ENCODE measurements around the gene SPEF1.

The SPEF1 gene

GRCh38 chr20:3804254-3804751, 23.1 kb upstream of the SPEF1 start:
- peaks cover 27% of the 10 kb centered on the region for H3K4me1 ChIP-seq (ENCODE audit: insufficient read depth, insufficient read length)
- H3K27me3 ChIP-seq (ENCODE audit: insufficient read depth, insufficient read length), result no peaks in the 10 kb centered on the region
- no peak overlapping the region for H3K9ac ChIP-seq (ENCODE audit: insufficient read length, low read depth)
- peaks cover 59% of the 10 kb centered on the region for H3K36me3 ChIP-seq (ENCODE audit: insufficient read depth, insufficient read length, low read length)
- no peaks in the 10 kb centered on the region for H3K9me3 ChIP-seq (ENCODE audit: insufficient read depth, low read length)
- DNase-seq (ENCODE audit: low read depth, low spot score), result no peak
- H3K4me3 ChIP-seq (ENCODE audit: insufficient read length, low read depth), result no peak overlapping the region
- TF ChIP-seq SUZ12 (IDR thresholded peaks at IDR 0.05; ENCODE audit: extremely low read depth, insufficient read depth, insufficient read length) (no peak), YY1 (IDR thresholded peaks at IDR 0.05; ENCODE audit: insufficient read depth, insufficient read length) (no peak), ZNF274 (IDR thresholded peaks at IDR 0.05; ENCODE audit: low read depth, low read length) (no peak)

GRCh38 chr20:3803854-3804253, 22.6 kb upstream of the SPEF1 start:
- peaks cover 31% of the 10 kb centered on the region for H3K4me1 ChIP-seq (ENCODE audit: insufficient read depth, insufficient read length)
- no peak overlapping the region for H3K4me3 ChIP-seq (ENCODE audit: insufficient read length, low read depth)
- H3K36me3 ChIP-seq (ENCODE audit: insufficient read depth, insufficient read length, low read length), result peaks cover 64% of the 10 kb centered on the region
- no peak for DNase-seq (ENCODE audit: low read depth, low spot score)
- no peaks in the 10 kb centered on the region for H3K9me3 ChIP-seq (ENCODE audit: insufficient read depth, low read length)
- TF ChIP-seq YY1 (IDR thresholded peaks at IDR 0.05; ENCODE audit: insufficient read depth, insufficient read length) (no peak), SUZ12 (IDR thresholded peaks at IDR 0.05; ENCODE audit: extremely low read depth, insufficient read depth, insufficient read length) (no peak), ZNF274 (IDR thresholded peaks at IDR 0.05; ENCODE audit: low read depth, low read length) (no peak)
- H3K9ac ChIP-seq (ENCODE audit: insufficient read length, low read depth), result no peak overlapping the region
- H3K27me3 ChIP-seq (ENCODE audit: insufficient read depth, insufficient read length), result no peaks in the 10 kb centered on the region

- TF ChIP-seq ZNF274 (IDR thresholded peaks at IDR 0.05; ENCODE audit: low read depth, low read length) (no peak), YY1 (IDR thresholded peaks at IDR 0.05; ENCODE audit: insufficient read depth, insufficient read length) (no peak), SUZ12 (IDR thresholded peaks at IDR 0.05; ENCODE audit: extremely low read depth, insufficient read depth, insufficient read length) (no peak)
- Histone ChIP-seq H3K9ac (ENCODE audit: insufficient read length, low read depth) (no peak overlapping the region), H3K4me1 (ENCODE audit: insufficient read depth, insufficient read length) (peaks cover 32% of the 10 kb centered on the region), H3K36me3 (ENCODE audit: insufficient read depth, insufficient read length, low read length) (peaks cover 69% of the 10 kb centered on the region), H3K9me3 (ENCODE audit: insufficient read depth, low read length) (no peaks in the 10 kb centered on the region), H3K4me3 (ENCODE audit: insufficient read length, low read depth) (no peak overlapping the region), H3K27me3 (ENCODE audit: insufficient read depth, insufficient read length) (no peaks in the 10 kb centered on the region)
- DNase-seq (ENCODE audit: low read depth, low spot score), result no peak
Observed at GRCh38 chr20:3803289-3803688, 22.0 kb upstream of the SPEF1 start.

- Histone ChIP-seq H3K36me3 (ENCODE audit: insufficient read depth, insufficient read length, low read length) (peaks cover 71% of the 10 kb centered on the region), H3K4me1 (ENCODE audit: insufficient read depth, insufficient read length) (peaks cover 27% of the 10 kb centered on the region), H3K4me3 (ENCODE audit: insufficient read length, low read depth) (no peak overlapping the region), H3K9ac (ENCODE audit: insufficient read length, low read depth) (no peak overlapping the region), H3K27me3 (ENCODE audit: insufficient read depth, insufficient read length) (no peaks in the 10 kb centered on the region), H3K9me3 (ENCODE audit: insufficient read depth, low read length) (no peaks in the 10 kb centered on the region)
- TF ChIP-seq ZNF274 (IDR thresholded peaks at IDR 0.05; ENCODE audit: low read depth, low read length), result no peak
- TF ChIP-seq SUZ12 (IDR thresholded peaks at IDR 0.05; ENCODE audit: extremely low read depth, insufficient read depth, insufficient read length), result no peak
- TF ChIP-seq YY1 (IDR thresholded peaks at IDR 0.05; ENCODE audit: insufficient read depth, insufficient read length), result no peak
- DNase-seq (ENCODE audit: low read depth, low spot score), result no peak
Observed at GRCh38 chr20:3802524-3803239, 21.4 kb upstream of the SPEF1 start.

- H3K4me1 ChIP-seq (ENCODE audit: insufficient read depth, insufficient read length), result peaks cover 25% of the 10 kb centered on the region
- H3K27me3 ChIP-seq (ENCODE audit: insufficient read depth, insufficient read length), result no peaks in the 10 kb centered on the region
- H3K9me3 ChIP-seq (ENCODE audit: insufficient read depth, low read length), result no peaks in the 10 kb centered on the region
- no peak for DNase-seq (ENCODE audit: low read depth, low spot score)
- TF ChIP-seq ZNF274 (IDR thresholded peaks at IDR 0.05; ENCODE audit: low read depth, low read length) (no peak), YY1 (IDR thresholded peaks at IDR 0.05; ENCODE audit: insufficient read depth, insufficient read length) (no peak)
- H3K36me3 ChIP-seq (ENCODE audit: insufficient read depth, insufficient read length, low read length), result peaks cover 71% of the 10 kb centered on the region
- H3K9ac ChIP-seq (ENCODE audit: insufficient read length, low read depth), result no peak overlapping the region
- no peak overlapping the region for H3K4me3 ChIP-seq (ENCODE audit: insufficient read length, low read depth)
Observed at GRCh38 chr20:3801846-3802245, 20.6 kb upstream of the SPEF1 start.

- Histone ChIP-seq H3K9me3 (ENCODE audit: insufficient read depth, low read length) (no peaks in the 10 kb centered on the region), H3K36me3 (ENCODE audit: insufficient read depth, insufficient read length, low read length) (peaks cover 71% of the 10 kb centered on the region), H3K4me3 (ENCODE audit: insufficient read length, low read depth) (no peak overlapping the region), H3K9ac (ENCODE audit: insufficient read length, low read depth) (no peak overlapping the region), H3K27me3 (ENCODE audit: insufficient read depth, insufficient read length) (no peaks in the 10 kb centered on the region), H3K4me1 (ENCODE audit: insufficient read depth, insufficient read length) (peaks cover 20% of the 10 kb centered on the region)
- TF ChIP-seq SUZ12 (IDR thresholded peaks at IDR 0.05; ENCODE audit: extremely low read depth, insufficient read depth, insufficient read length) (no peak), ZNF274 (IDR thresholded peaks at IDR 0.05; ENCODE audit: low read depth, low read length) (no peak), YY1 (IDR thresholded peaks at IDR 0.05; ENCODE audit: insufficient read depth, insufficient read length) (no peak)
- DNase-seq (ENCODE audit: low read depth, low spot score), result no peak
Observed at GRCh38 chr20:3801299-3801698, 20.1 kb upstream of the SPEF1 start.

GRCh38 chr20:3800878-3801260, 19.6 kb upstream of the SPEF1 start:
- H3K4me1 ChIP-seq (ENCODE audit: insufficient read depth, insufficient read length), result peaks cover 17% of the 10 kb centered on the region
- peak overlapping the region; percentile 44 for H3K9ac ChIP-seq (ENCODE audit: insufficient read length, low read depth)
- H3K9me3 ChIP-seq (ENCODE audit: insufficient read depth, low read length), result no peaks in the 10 kb centered on the region
- no peak overlapping the region for H3K4me3 ChIP-seq (ENCODE audit: insufficient read length, low read depth)
- H3K27me3 ChIP-seq (ENCODE audit: insufficient read depth, insufficient read length), result no peaks in the 10 kb centered on the region
- DNase-seq (ENCODE audit: low read depth, low spot score), result no peak
- H3K36me3 ChIP-seq (ENCODE audit: insufficient read depth, insufficient read length, low read length), result peaks cover 66% of the 10 kb centered on the region
- no peak for TF ChIP-seq SUZ12 (IDR thresholded peaks at IDR 0.05; ENCODE audit: extremely low read depth, insufficient read depth, insufficient read length)
- TF ChIP-seq ZNF274 (IDR thresholded peaks at IDR 0.05; ENCODE audit: low read depth, low read length), result no peak
- no peak for TF ChIP-seq YY1 (IDR thresholded peaks at IDR 0.05; ENCODE audit: insufficient read depth, insufficient read length)

Data from NT2/D1 (cell line).